HEK293 (cell line): ENCODE measurements around the gene ERCC1.

Experiments used
- CTCF ChIA-PET: fragments of 350-600 bp; formaldehyde crosslinking; extraction: SDS; loops from one replicate; lab custom pipeline; 2021; ENCODE audit warnings: antibody characterized with exemption; lab: Yijun Ruan, JAX
- POLR2A ChIA-PET: fragments of 300-600 bp; formaldehyde crosslinking; extraction: SDS; loops from one replicate; lab custom pipeline; 2020; ENCODE audit warnings: antibody characterized with exemption, inconsistent platforms; lab: Yijun Ruan, JAX
- H3K27ac ChIP-seq: fragments of 200-500 bp; sonication (Bioruptor generic); 2 replicates; pipeline ENCODE4 v1.5.1; 2014; ENCODE audit warnings: low read depth, low read length, control low read depth, inconsistent platforms; ENCODE audit errors: extremely low read depth
- H3K36me3 ChIP-seq, 2 experiments: fragments of 200-500 bp in 1 of 2; sonication (Bioruptor generic) in 1 of 2; 1 replicate in 1 of 2; 2 replicates in 1 of 2; pipeline ENCODE4 v1.5.1; 2014 to 2017; ENCODE audit warnings: inconsistent platforms in 2 of 2, low read length in 2 of 2; ENCODE audit not compliant: control insufficient read depth in 2 of 2, insufficient read depth in 1 of 2
- H3K4me1 ChIP-seq: fragments of 200-500 bp; sonication (Bioruptor generic); 2 replicates; pipeline ENCODE4 v1.5.1; 2014; ENCODE audit warnings: mild to moderate bottlenecking, low read length, inconsistent platforms; ENCODE audit not compliant: control insufficient read depth, insufficient read depth
- H3K4me3 ChIP-seq: 2 replicates; pipeline ENCODE4 v1.5.1; 2011; ENCODE audit warnings: low read depth, mild to moderate bottlenecking, control low read depth, low read length, moderate library complexity
- H3K9me3 ChIP-seq: fragments of 200-500 bp; sonication (Bioruptor generic); 2 replicates; pipeline ENCODE4 v1.5.1; 2014; ENCODE audit warnings: low read depth, low read length, inconsistent platforms; ENCODE audit not compliant: control insufficient read depth, insufficient read depth
- BCL11B ChIP-seq: fragments of 450-650 bp; formaldehyde crosslinking; IDR thresholded peaks from 2 replicates; pipeline ENCODE4 v1.5.1; 2016; ENCODE audit warnings: low read depth, missing biosample characterization, missing genetic modification characterization
- GLI4 ChIP-seq: fragments of 450-650 bp; formaldehyde crosslinking; IDR thresholded peaks from 2 replicates; pipeline ENCODE4 v1.5.1; 2016; ENCODE audit warnings: missing biosample characterization, missing genetic modification characterization
- OVOL3 ChIP-seq: fragments of 450-650 bp; formaldehyde crosslinking; IDR thresholded peaks from 2 replicates; pipeline ENCODE4 v1.5.1; 2016; ENCODE audit warnings: missing biosample characterization, missing genetic modification characterization
- RBAK ChIP-seq: fragments of 450-650 bp; formaldehyde crosslinking; IDR thresholded peaks from 2 replicates; pipeline ENCODE4 v1.5.1; 2016; ENCODE audit warnings: missing biosample characterization, missing genetic modification characterization
- REST ChIP-seq: fragments of 450-650 bp; formaldehyde crosslinking; IDR thresholded peaks from 2 replicates; pipeline ENCODE4 v1.5.1; 2016; ENCODE audit warnings: missing biosample characterization, missing genetic modification characterization
- ZNF114 ChIP-seq: fragments of 450-650 bp; formaldehyde crosslinking; IDR thresholded peaks from 2 replicates; pipeline ENCODE4 v1.5.0; 2017; ENCODE audit warnings: missing biosample characterization, missing genetic modification characterization
- ZNF121 ChIP-seq: fragments of 450-650 bp; formaldehyde crosslinking; IDR thresholded peaks from 2 replicates; pipeline ENCODE4 v1.5.1; 2016; ENCODE audit warnings: missing biosample characterization, missing genetic modification characterization
- ZNF133 ChIP-seq: fragments of 450-650 bp; formaldehyde crosslinking; IDR thresholded peaks from 2 replicates; pipeline ENCODE4 v1.5.1; 2016; ENCODE audit warnings: missing biosample characterization, missing genetic modification characterization
- ZNF202 ChIP-seq: fragments of 450-650 bp; formaldehyde crosslinking; IDR thresholded peaks from 2 replicates; pipeline ENCODE4 v1.5.1; 2016; ENCODE audit warnings: missing biosample characterization, missing genetic modification characterization, borderline replicate concordance
- ZNF23 ChIP-seq: fragments of 450-650 bp; formaldehyde crosslinking; IDR thresholded peaks from 2 replicates; pipeline ENCODE4 v1.5.1; 2016; ENCODE audit warnings: missing biosample characterization, missing genetic modification characterization, borderline replicate concordance
- ZNF280C ChIP-seq: fragments of 450-650 bp; formaldehyde crosslinking; IDR thresholded peaks from 2 replicates; pipeline ENCODE4 v1.5.1; 2016; ENCODE audit warnings: missing biosample characterization, missing genetic modification characterization
- ZNF366 ChIP-seq: fragments of 450-650 bp; formaldehyde crosslinking; conservative IDR thresholded peaks from 2 replicates; pipeline ENCODE4 v1.5.1; 2016; ENCODE audit warnings: missing biosample characterization, missing genetic modification characterization
- ZNF621 ChIP-seq: fragments of 450-650 bp; formaldehyde crosslinking; IDR thresholded peaks from 2 replicates; pipeline ENCODE4 v1.5.1; 2017; ENCODE audit warnings: missing biosample characterization, missing genetic modification characterization
- ZNF677 ChIP-seq: fragments of 450-650 bp; IDR thresholded peaks from 2 replicates; pipeline ENCODE4 v1.5.0; 2018; ENCODE audit warnings: missing biosample characterization, mild to moderate bottlenecking, missing genetic modification characterization, moderate library complexity
- ZSCAN18 ChIP-seq: fragments of 450-650 bp; formaldehyde crosslinking; IDR thresholded peaks from 2 replicates; pipeline ENCODE4 v1.5.1; 2016; ENCODE audit warnings: missing biosample characterization, missing genetic modification characterization

Gene ERCC1

DNA sequence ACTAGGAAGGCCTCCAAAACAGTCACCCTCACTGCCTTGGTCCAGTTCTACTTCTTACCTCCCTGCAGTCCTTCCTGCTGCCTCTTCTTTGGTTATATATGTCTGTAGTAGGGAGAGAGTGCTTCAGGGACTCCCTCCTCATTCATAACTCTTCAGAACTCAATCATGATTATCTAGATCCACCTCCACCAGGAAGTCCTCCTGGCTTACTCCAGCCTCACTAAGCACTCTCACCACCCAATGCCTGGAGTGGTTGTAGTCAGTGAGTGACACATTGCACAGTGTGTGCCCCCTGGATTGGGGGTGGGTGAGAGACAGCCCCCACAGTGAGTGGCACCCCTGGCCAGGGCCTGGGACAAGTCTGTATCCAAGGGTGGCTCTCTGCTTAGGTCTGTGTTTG lies 34.1 kb upstream of the ERCC1 start:
- no peaks in the 10 kb centered on the region; a peak in 1 of 3 replicates for H3K36me3 ChIP-seq
- ChIA-PET POLR2A (interaction anchor here (0.8 kb wide), 1 partner anchor 10 kb away, joined by 3 read pairs; the partner anchor contains the start of gene FOSB), CTCF (interaction anchor here (1.2 to 2.0 kb wide), 4 partner anchors 11 to 27 kb away, joined by 3 to 20 read pairs (median 4); no protein-coding TSS in a partner anchor)
- H3K9me3 ChIP-seq = no peaks in the 10 kb centered on the region
- H3K4me3 ChIP-seq = no peak overlapping the region
- H3K27ac ChIP-seq = no peak overlapping the region
- peaks cover 7% of the 10 kb centered on the region; the same call in 1 of the 2 replicates for H3K4me1 ChIP-seq
- TF ChIP-seq GLI4 (no peak), ZNF114 (no peak), ZNF366 (no peak), ZNF280C (tag by site-specific recombination) (no peak), ZNF621 (tag by site-specific recombination) (no peak), ZNF23 (no peak), BCL11B (tag by site-specific recombination) (no peak), RBAK (tag by site-specific recombination) (no peak), OVOL3 (tag by site-specific recombination) (no peak), ZSCAN18 (tag by site-specific recombination) (no peak), ZNF202 (no peak), ZNF677 (tag by site-specific recombination) (no peak), ZNF133 (tag by site-specific recombination) (no peak)

DNA sequence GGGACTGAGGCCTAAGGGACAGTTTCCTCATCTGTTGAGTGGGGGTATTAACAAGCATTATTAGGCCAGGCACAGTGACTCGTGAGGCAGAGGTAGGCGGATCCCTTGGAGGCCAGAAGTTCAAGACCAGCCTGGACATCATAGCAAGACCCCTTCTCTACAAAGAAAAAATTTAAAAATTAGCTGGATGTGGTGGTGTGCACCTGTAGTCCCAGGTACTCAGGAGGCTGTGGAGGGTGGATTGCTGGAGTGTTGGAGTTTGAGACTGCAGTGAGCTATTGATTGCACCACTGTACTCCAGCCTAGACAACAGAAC lies 32.7 kb upstream of the ERCC1 start:
- Histone ChIP-seq H3K4me1 (peaks cover 7% of the 10 kb centered on the region; the same call in 1 of the 2 replicates), H3K4me3 (no peak overlapping the region), H3K36me3 (no peaks in the 10 kb centered on the region; a peak in 1 of 3 replicates), H3K27ac (no peak overlapping the region), H3K9me3 (no peaks in the 10 kb centered on the region)
- POLR2A ChIA-PET = interaction anchor here (0.7 to 4.2 kb wide), 2 partner anchors 12 to 33 kb away, joined by 8 to 52 read pairs; partner anchors contain the start of genes ERCC1 and FOSB
- CTCF ChIA-PET = interaction anchor here (0.5 to 2.0 kb wide), 7 partner anchors 9 to 574 kb away, joined by 3 to 20 read pairs (median 3); partner anchors contain the start of gene FOSB
- TF ChIP-seq REST (tag by site-specific recombination) (no peak), ZNF121 (tag by site-specific recombination) (peak; percentile 91)
